Cardiac muscle cell (in vitro differentiated cells and primary cell): ENCODE measurements around the gene MLNR. TPM values are rescaled to one million over a fixed set of nuclear protein-coding genes. Genes with fewer than 3 reads are reported as not detected.

ENCODE experiments used
- DNase-seq, 2 donors: peaks; one replicate each; pipeline versions ENCODE4 v3.0.0 to v3.0.0-alpha.2; 2010 to 2017; ENCODE audit warnings: low read depth in 1 of 2, low spot score in 1 of 2
- H3K27ac ChIP-seq: fragments of 200-600 bp; sonication (generic); 2 replicates; pipeline ENCODE4 v1.5.1; 2016
- H3K27me3 ChIP-seq: fragments of 200-600 bp; sonication (generic); 2 replicates; pipeline ENCODE4 v1.6.0; 2016; ENCODE audit warnings: control low read depth
- H3K36me3 ChIP-seq: fragments of 200-600 bp; sonication (generic); 2 replicates; pipeline ENCODE4 v1.5.1; 2016; ENCODE audit warnings: control low read depth
- H3K4me1 ChIP-seq: fragments of 200-600 bp; sonication (generic); 2 replicates; pipeline ENCODE4 v1.8.1; 2017; ENCODE audit warnings: low read depth, mild to moderate bottlenecking, mixed run types
- H3K4me3 ChIP-seq: fragments of 200-600 bp; sonication (generic); 2 replicates; pipeline ENCODE4 v1.5.1; 2016; ENCODE audit warnings: mild to moderate bottlenecking
- H3K9me3 ChIP-seq: fragments of 200-600 bp; sonication (generic); 2 replicates; pipeline ENCODE4 v1.5.1; 2017; ENCODE audit warnings: low read depth, mild to moderate bottlenecking, control low read depth
- CTCF ChIP-seq: IDR thresholded peaks from 2 replicates; pipeline ENCODE4 v1.5.1; 2012; ENCODE audit warnings: low read depth, mild to moderate bottlenecking, low read length
- polyA plus RNA-seq: library from polyadenylated mRNA; unstranded; fragments of >200 nt; fragmentation: Nextera tagmentation; extraction: Ambion mirVana; gene quantifications from 2 replicates; pipeline ENCODE4 v1.2.1, GENCODE V29; 2016
- total RNA-seq: library from RNA; depleted of rRNA; stranded (reverse); fragments of >200 nt; gene quantifications from 2 replicates; pipeline ENCODE4 v1.2.3, GENCODE V29; 2016

Gene MLNR
- total and polyA plus RNA-seq, 2 experiments from 2014 or later: not detected

- peak; percentile 18 to 32 for DNase-seq
- TF ChIP-seq CTCF: no peak
- H3K9me3 ChIP-seq: no peaks in the 10 kb centered on the region
- H3K27ac ChIP-seq: no peak overlapping the region
- H3K36me3 ChIP-seq: no peaks in the 10 kb centered on the region
- H3K4me3 ChIP-seq: peak overlapping the region; percentile 4
- no peaks in the 10 kb centered on the region for H3K4me1 ChIP-seq
- peaks cover 81% of the 10 kb centered on the region for H3K27me3 ChIP-seq
Measured at GRCh38 chr13:49218493-49219051, 1.6 kb upstream of the MLNR start.

- no peaks in the 10 kb centered on the region for H3K9me3 ChIP-seq
- H3K4me3 ChIP-seq: peak overlapping the region; percentile 24
- no peak for DNase-seq
- peaks cover 91% of the 10 kb centered on the region for H3K27me3 ChIP-seq
- no peaks in the 10 kb centered on the region for H3K36me3 ChIP-seq
- TF ChIP-seq CTCF: no peak
- no peak overlapping the region for H3K27ac ChIP-seq
- H3K4me1 ChIP-seq: no peaks in the 10 kb centered on the region
Measured at GRCh38 chr13:49219647-49220035, 497 bp upstream of the MLNR start.

GRCh38 chr13:49220856-49221589, 885 bp downstream of the MLNR start:
- H3K27me3 ChIP-seq: peaks cover 100% of the 10 kb centered on the region
- TF ChIP-seq CTCF: no peak
- H3K36me3 ChIP-seq: no peaks in the 10 kb centered on the region
- no peak for DNase-seq
- H3K4me1 ChIP-seq: no peaks in the 10 kb centered on the region
- no peaks in the 10 kb centered on the region for H3K9me3 ChIP-seq
- no peak overlapping the region for H3K27ac ChIP-seq
- H3K4me3 ChIP-seq: peak overlapping the region; percentile 24

- H3K36me3 ChIP-seq: no peaks in the 10 kb centered on the region
- TF ChIP-seq CTCF: no peak
- H3K9me3 ChIP-seq: no peaks in the 10 kb centered on the region
- H3K4me1 ChIP-seq: no peaks in the 10 kb centered on the region
- H3K4me3 ChIP-seq: no peak overlapping the region
- peaks cover 100% of the 10 kb centered on the region for H3K27me3 ChIP-seq
- no peak for DNase-seq
- H3K27ac ChIP-seq: no peak overlapping the region
Measured at GRCh38 chr13:49221590-49221965, 1.4 kb downstream of the MLNR start.

GRCh38 chr13:49225223-49226042, 5.3 kb downstream of the MLNR start:
- Histone ChIP-seq H3K36me3 (no peaks in the 10 kb centered on the region), H3K9me3 (no peaks in the 10 kb centered on the region), H3K27me3 (peaks cover 62% of the 10 kb centered on the region), H3K4me1 (no peaks in the 10 kb centered on the region), H3K4me3 (no peak overlapping the region), H3K27ac (no peak overlapping the region)
- peak in 1 of 2 donors; percentile 47 for DNase-seq
- TF ChIP-seq CTCF: no peak
